H1 (cell line): Measurements from ENCODE around the gene IQGAP1. TPM values are rescaled to one million over a fixed set of nuclear protein-coding genes. Genes with fewer than 3 reads are reported as not detected.

Experiments used
- CTCF ChIA-PET: fragments of 300-600 bp; sonication (Branson Sonifier 250); formaldehyde crosslinking; loops from one replicate; lab custom pipeline; 2021; ENCODE audit not compliant: partially characterized antibody; lab: Charles Lee
- POLR2A ChIA-PET: fragments of 300-600 bp; sonication (Branson Sonifier 250); formaldehyde crosslinking; loops from one replicate; lab custom pipeline; 2021; ENCODE audit warnings: inconsistent platforms; ENCODE audit not compliant: partially characterized antibody; lab: Charles Lee
- DNase-seq, 2 experiments: peaks; one replicate each; pipeline versions ENCODE4 v3.0.0 to v3.0.0-alpha.2; 2010 to 2022; ENCODE audit warnings: low spot score in 2 of 2, low read depth in 1 of 2, mixed read lengths in 1 of 2
- FAIRE-seq: peaks from 2 replicates; lab custom pipeline; 2011; peaks lifted over from hg19 to GRCh38; lab: Jason Lieb, UNC
- H2AFZ ChIP-seq: 2 replicates; pipeline ENCODE4 v1.8.1; 2012; ENCODE audit warnings: low read length, inconsistent platforms
- H2AK5ac ChIP-seq: 2 replicates; pipeline ENCODE4 v1.6.1; 2013; ENCODE audit warnings: low read depth, low read length
- H2BK120ac ChIP-seq: replicated peaks from 2 replicates; pipeline ENCODE3; 2013; ENCODE audit warnings: low read depth, low read length, inconsistent platforms
- H2BK12ac ChIP-seq: 2 replicates; pipeline ENCODE4 v1.6.1; 2013; ENCODE audit warnings: low read depth, low read length
- H2BK15ac ChIP-seq: 2 replicates; pipeline ENCODE4 v1.6.1; 2013; ENCODE audit warnings: low read length
- H2BK20ac ChIP-seq: 2 replicates; pipeline ENCODE4 v1.6.1; 2013; ENCODE audit warnings: low read length
- H2BK5ac ChIP-seq: 2 replicates; pipeline ENCODE4 v1.6.1; 2013; ENCODE audit warnings: low read depth, low read length
- H3K14ac ChIP-seq: 2 replicates; pipeline ENCODE4 v1.6.1; 2013; ENCODE audit warnings: inconsistent platforms; ENCODE audit not compliant: insufficient read length
- H3K18ac ChIP-seq: 2 replicates; pipeline ENCODE4 v1.6.1; 2013; ENCODE audit warnings: low read length; ENCODE audit errors: extremely low read depth
- H3K23ac ChIP-seq: 2 replicates; pipeline ENCODE4 v1.6.1; 2013; ENCODE audit warnings: inconsistent platforms; ENCODE audit not compliant: insufficient read length
- H3K23me2 ChIP-seq: 2 replicates; pipeline ENCODE4 v1.6.1; 2013; ENCODE audit warnings: low read depth, low read length
- H3K27ac ChIP-seq: 2 replicates; pipeline ENCODE4 v1.6.1; 2011; ENCODE audit warnings: low read depth, low read length, inconsistent platforms
- H3K27me3 ChIP-seq, 4 experiments: replicated peaks in 1 of 4; 1 replicate in 1 of 4; 2 replicates in 3 of 4; pipeline versions ENCODE4 v1.6.1 to v1.8.1; 2011 to 2013; ENCODE audit warnings: low read length in 3 of 4, mild to moderate bottlenecking in 3 of 4, inconsistent platforms in 2 of 4, mixed read lengths in 2 of 4, moderate library complexity in 1 of 4; ENCODE audit not compliant: control insufficient read depth in 3 of 4, insufficient read depth in 3 of 4; ENCODE audit errors: extremely low read depth in 1 of 4
- H3K36me3 ChIP-seq, 4 experiments: 2 replicates each; pipeline versions ENCODE4 v1.6.1 to v1.8.1; 2011 to 2013; ENCODE audit warnings: mild to moderate bottlenecking in 4 of 4, low read length in 3 of 4, moderate library complexity in 2 of 4, control low read depth in 1 of 4, inconsistent platforms in 1 of 4; ENCODE audit not compliant: insufficient read depth in 4 of 4, control insufficient read depth in 2 of 4
- H3K4ac ChIP-seq: replicated peaks from 2 replicates; pipeline ENCODE3; 2013; ENCODE audit warnings: low read length, low read depth, mixed read lengths, inconsistent platforms; ENCODE audit not compliant: insufficient read length
- H3K4me1 ChIP-seq, 4 experiments: replicated peaks in 1 of 4; 1 replicate in 1 of 4; 2 replicates in 3 of 4; pipeline versions ENCODE4 v1.6.1 to v1.8.1; 2011 to 2013; ENCODE audit warnings: low read length in 3 of 4, inconsistent platforms in 2 of 4, mixed read lengths in 1 of 4; ENCODE audit not compliant: insufficient read depth in 4 of 4, control insufficient read depth in 3 of 4
- H3K4me2 ChIP-seq, 2 experiments: 2 replicates each; pipeline versions ENCODE4 v1.6.1 to v1.8.1; 2011 to 2013; ENCODE audit warnings: low read depth in 2 of 2, low read length in 2 of 2, control low read depth in 1 of 2, inconsistent platforms in 1 of 2, mild to moderate bottlenecking in 1 of 2; ENCODE audit not compliant: insufficient read depth in 1 of 2
- H3K4me3 ChIP-seq, 4 experiments: fragments of 200-600, 300-600 bp in 1 of 4; sonication (generic), shearing (Covaris generic), sonication (Bioruptor Twin) in 1 of 4; 2 replicates each; pipeline versions ENCODE4 v1.5.1 to v1.8.1; 2011 to 2016; ENCODE audit warnings: low read length in 4 of 4, low read depth in 3 of 4, control low read depth in 2 of 4, inconsistent platforms in 2 of 4, mild to moderate bottlenecking in 2 of 4, mixed read lengths in 1 of 4, moderate library complexity in 1 of 4; ENCODE audit not compliant: insufficient read depth in 2 of 4; ENCODE audit errors: extremely low read depth in 1 of 4
- H3K56ac ChIP-seq: replicated peaks from 2 replicates; pipeline ENCODE3; 2013; ENCODE audit warnings: low read depth, mild to moderate bottlenecking, mixed read lengths, low read length, inconsistent platforms; ENCODE audit not compliant: insufficient read length
- H3K79me1 ChIP-seq: 2 replicates; pipeline ENCODE4 v1.6.1; 2013; ENCODE audit warnings: low read depth, low read length, control low read depth
- H3K79me2 ChIP-seq, 2 experiments: 2 replicates each; pipeline versions ENCODE4 v1.6.1 to v1.8.1; 2012 to 2013; ENCODE audit warnings: low read length in 2 of 2, mild to moderate bottlenecking in 2 of 2, inconsistent platforms in 1 of 2; ENCODE audit not compliant: insufficient read depth in 2 of 2, control insufficient read depth in 1 of 2
- H3K9ac ChIP-seq, 4 experiments: replicated peaks in 1 of 4; 1 replicate in 1 of 4; 2 replicates in 3 of 4; pipeline versions ENCODE4 v1.6.1 to v1.8.1; 2011 to 2013; ENCODE audit warnings: low read depth in 3 of 4, low read length in 3 of 4, control low read depth in 2 of 4, mild to moderate bottlenecking in 2 of 4, moderate library complexity in 2 of 4, inconsistent platforms in 1 of 4; ENCODE audit errors: extremely low read depth in 1 of 4
- H3K9me3 ChIP-seq, 2 experiments: 2 replicates each; pipeline versions ENCODE4 v1.6.1 to v1.8.1; 2012 to 2013; ENCODE audit warnings: mild to moderate bottlenecking in 2 of 2, moderate library complexity in 2 of 2, control low read depth in 1 of 2, inconsistent platforms in 1 of 2, low read depth in 1 of 2, low read length in 1 of 2, mixed read lengths in 1 of 2; ENCODE audit not compliant: insufficient read depth in 2 of 2
- H4K20me1 ChIP-seq, 2 experiments: replicated peaks in 1 of 2; 2 replicates each; pipeline versions ENCODE3 to v1.8.1; 2011 to 2013; ENCODE audit warnings: inconsistent platforms in 2 of 2, low read length in 2 of 2, mild to moderate bottlenecking in 1 of 2; ENCODE audit not compliant: insufficient read depth in 2 of 2, control insufficient read depth in 1 of 2
- H4K5ac ChIP-seq: 2 replicates; pipeline ENCODE4 v1.6.1; 2013; ENCODE audit warnings: low read length, low read depth, mixed read lengths, inconsistent platforms; ENCODE audit not compliant: insufficient read length
- H4K8ac ChIP-seq: 2 replicates; pipeline ENCODE4 v1.8.0; 2013; ENCODE audit warnings: mild to moderate bottlenecking, moderate library complexity, low read length, inconsistent platforms; ENCODE audit not compliant: insufficient read depth; ENCODE audit errors: extremely low read depth
- H4K91ac ChIP-seq: replicated peaks from 2 replicates; pipeline ENCODE3; 2013; ENCODE audit warnings: low read length, mixed read lengths, inconsistent platforms; ENCODE audit not compliant: insufficient read length
- BRCA1 ChIP-seq: IDR thresholded peaks from 2 replicates; pipeline ENCODE4 v1.6.1; 2012; ENCODE audit warnings: low read depth, low read length, improper control_type of control experiment
- CBX8 ChIP-seq: fragments of 300-800, 300-1000 bp; sonication (generic); IDR thresholded peaks from 2 replicates; pipeline ENCODE4 v1.7.1; 2016; ENCODE audit warnings: low read depth, low read length, borderline replicate concordance
- CHD2 ChIP-seq: IDR thresholded peaks from 2 replicates; pipeline ENCODE4 v1.6.1; 2012; ENCODE audit warnings: low read length, improper control_type of control experiment
- CTBP2 ChIP-seq: IDR thresholded peaks from 2 replicates; pipeline ENCODE4 v1.7.0; 2011; ENCODE audit warnings: borderline replicate concordance, mild to moderate bottlenecking, moderate library complexity, mixed read lengths, low read length; ENCODE audit not compliant: insufficient read depth, insufficient read length
- GABPA ChIP-seq: IDR thresholded peaks from 2 replicates; pipeline ENCODE4 v1.6.1; 2011; ENCODE audit warnings: mild to moderate bottlenecking, low read length, moderate library complexity, borderline replicate concordance; ENCODE audit not compliant: insufficient read depth
- MAX ChIP-seq: IDR thresholded peaks from 2 replicates; pipeline ENCODE4 v1.6.1; 2012; ENCODE audit warnings: inconsistent platforms
- NRF1 ChIP-seq: IDR thresholded peaks from 2 replicates; pipeline ENCODE4 v1.6.1; 2011; ENCODE audit warnings: mild to moderate bottlenecking, low read depth, low read length, improper control_type of control experiment
- PHF8 ChIP-seq: fragments of 200-600 bp; sonication (generic); conservative IDR thresholded peaks from 2 replicates; pipeline ENCODE4 v1.7.1; 2012; ENCODE audit warnings: low read depth, mild to moderate bottlenecking, inconsistent platforms, low read length, moderate library complexity
- POLR2A ChIP-seq, 2 experiments: IDR thresholded peaks; 1 replicate in 1 of 2; 2 replicates in 1 of 2; pipeline ENCODE4 v1.6.1; 2011; ENCODE audit warnings: low read depth in 2 of 2, low read length in 2 of 2, mild to moderate bottlenecking in 2 of 2; ENCODE audit errors: control extremely low read depth in 1 of 2
- POLR2AphosphoS5 ChIP-seq: IDR thresholded peaks from 2 replicates; pipeline ENCODE4 v1.6.1; 2011; ENCODE audit warnings: low read depth, low read length
- SP2 ChIP-seq: IDR thresholded peaks from 2 replicates; pipeline ENCODE4 v1.6.1; 2012; ENCODE audit warnings: mild to moderate bottlenecking, low read length, inconsistent platforms
- SP4 ChIP-seq: IDR thresholded peaks from 2 replicates; pipeline ENCODE4 v1.6.1; 2012; ENCODE audit warnings: low read length, inconsistent platforms
- SUZ12 ChIP-seq: fragments of 200-600 bp; sonication (generic); IDR thresholded peaks from 2 replicates; pipeline ENCODE4 v1.6.1; 2012; ENCODE audit warnings: mild to moderate bottlenecking, inconsistent platforms, low read length, moderate library complexity, mixed read lengths
- TAF7 ChIP-seq: optimal IDR thresholded peaks from 2 replicates; pipeline ENCODE3; 2011; ENCODE audit warnings: low read depth, mild to moderate bottlenecking, inconsistent platforms, low read length, moderate library complexity, borderline replicate concordance
- WGBS, 2 experiments: shearing (Covaris generic) in 1 of 2; methylation state at CpG; one replicate each; pipeline versions ENCODE4 v1.1.6 to v1.1.7; 2013 to 2015; ENCODE audit warnings: low lambda C conversion rate in 2 of 2, mixed read lengths in 2 of 2, inconsistent platforms in 1 of 2, low coverage in 1 of 2, missing lambda C conversion rate in 1 of 2; ENCODE audit not compliant: insufficient replicate concordance in 2 of 2, insufficient coverage in 1 of 2, insufficient read length in 1 of 2; ENCODE audit errors: extremely low coverage in 1 of 2, missing lambda C conversion rate in 1 of 2; 5-methylcytosine and 5-hydroxymethylcytosine counted together
- polyA plus RNA-seq, 7 experiments: library from polyadenylated mRNA; depleted of rRNA in 3 of 7; stranded (reverse) in 5 of 7; unstranded in 2 of 7; fragments of >200 nt in 5 of 7; fragments of 200-250 nt in 2 of 7; gene quantifications; 1 replicate in 5 of 7; 2 replicates in 1 of 7; 4 replicates in 1 of 7; pipeline versions ENCODE4 v1.2.1 to v1.2.3, GENCODE V29; 2011 to 2013; ENCODE audit warnings: missing spikeins in 2 of 7, mixed read lengths in 2 of 7
- total RNA-seq: library from RNA; stranded (reverse); fragmentation: NEBNext Ultra II Directional; extraction: Animal tissue kit (Norgen Biotek cat#: 25700); gene quantifications from 2 replicates; pipeline ENCODE4 v1.2.1, GENCODE V29; 2021

IQGAP1 gene
- total and polyA plus RNA-seq, 2 of the 8 experiments (the other 6 are each of a cell fraction or from before 2014, with no cell fraction given), result 56.0 to 138 TPM

- H3K27me3 ChIP-seq, result no peaks in the 10 kb centered on the region
- no peak overlapping the region for H3K9ac ChIP-seq
- peaks cover 3 to 9% (median 6%) of the 10 kb centered on the region in 4 experiments; a peak in 6 of 7 replicates for H3K4me1 ChIP-seq
- no peak overlapping the region for H3K4me3 ChIP-seq
- peaks cover 0 to 2% (median 0%) of the 10 kb centered on the region in 4 experiments; a peak in 1 of 8 replicates for H3K36me3 ChIP-seq
- no peak overlapping the region for H3K4me2 ChIP-seq
- H4K91ac ChIP-seq, result no peak overlapping the region
- FAIRE-seq (no peak), DNase-seq (no peak)
- H3K23me2 ChIP-seq, result no peaks in the 10 kb centered on the region
- no peak overlapping the region for H4K8ac ChIP-seq
- TF ChIP-seq SUZ12 (no peak), POLR2A (IDR thresholded peaks at IDR 0.05; ENCODE audit: control extremely low read depth in 1 of 2, low read depth in 2 of 2, low read length in 2 of 2) (no peak), PHF8 (no peak), BRCA1 (no peak), TAF7 (no peak), SP4 (no peak), CHD2 (no peak), SP2 (no peak), POLR2AphosphoS5 (no peak), CBX8 (no peak), MAX (no peak), NRF1 (no peak), GABPA (no peak), CTBP2 (no peak)
- H3K79me2 ChIP-seq, result peaks cover 4 to 79% of the 10 kb centered on the region in 2 experiments; a peak in 3 of 4 replicates
- H3K14ac ChIP-seq, result no peak overlapping the region
- no peak overlapping the region for H4K5ac ChIP-seq
- no peaks in the 10 kb centered on the region for H3K9me3 ChIP-seq
- H3K4ac ChIP-seq, result no peak overlapping the region
- H4K20me1 ChIP-seq, result no peaks in the 10 kb centered on the region
- H2BK5ac ChIP-seq, result no peak overlapping the region
- peaks cover 6% of the 10 kb centered on the region; the same call in 1 of the 2 replicates for H3K79me1 ChIP-seq
- H2AFZ ChIP-seq, result no peak overlapping the region
- ChIA-PET CTCF (interaction anchor here (0.7 to 1.9 kb wide), 4 partner anchors 27 to 102 kb away, joined by 3 to 9 read pairs (median 4); no protein-coding TSS in a partner anchor), POLR2A (interaction anchor here (2.2 kb wide), 1 partner anchor 22 kb away, joined by 6 read pairs; no protein-coding TSS in a partner anchor)
- no peak overlapping the region for H3K18ac ChIP-seq
- H3K56ac ChIP-seq, result no peak overlapping the region
- no peak overlapping the region for H2BK12ac ChIP-seq
- WGBS, 2 experiments, result 91% methylated on average over 2 of the region's 2 CpGs; no CpG with 5 or more reads in 1 of the 2 experiments
- no peak overlapping the region for H3K27ac ChIP-seq
- H2AK5ac ChIP-seq, result no peak overlapping the region
- no peak overlapping the region for H2BK20ac ChIP-seq
- H2BK15ac ChIP-seq, result no peak overlapping the region
- H2BK120ac ChIP-seq, result no peak overlapping the region
- no peak overlapping the region for H3K23ac ChIP-seq
Measured at GRCh38 chr15:90422043-90422442, 34.0 kb downstream of the IQGAP1 start.
